Spinal cord (tissue), 10 donors: ENCODE data around the gene NRSN1. TPM values are rescaled to one million over a fixed set of nuclear protein-coding genes. Genes with fewer than 3 reads are reported as not detected.
"Not testable (repeated sequence)": the region's sequence is repeated elsewhere in the genome, so short reads cannot be mapped to it uniquely, and the experiment has no call there.

ENCODE experiments used
- DNase-seq, 6 donors: peaks; one replicate each; pipeline versions ENCODE4 v3.0.0 to v3.0.0-alpha.2; 2013 to 2015; ENCODE audit warnings: low spot score in 6 of 6, low read depth in 4 of 6
- H3K27ac ChIP-seq: one replicate; pipeline ENCODE4 v1.5.1; 2013; ENCODE audit warnings: low read depth, low read length, control low read depth
- H3K27me3 ChIP-seq: one replicate; pipeline ENCODE4 v1.6.1; 2013; ENCODE audit warnings: low read length; ENCODE audit not compliant: control insufficient read depth, insufficient read depth
- H3K36me3 ChIP-seq: one replicate; pipeline ENCODE4 v1.6.1; 2013; ENCODE audit warnings: low read length; ENCODE audit not compliant: control insufficient read depth, insufficient read depth
- H3K4me1 ChIP-seq: one replicate; pipeline ENCODE4 v1.6.1; 2013; ENCODE audit warnings: low read length; ENCODE audit not compliant: control insufficient read depth, insufficient read depth
- H3K4me3 ChIP-seq: one replicate; pipeline ENCODE4 v1.5.1; 2013; ENCODE audit warnings: low read depth, low read length, control low read depth
- H3K9me3 ChIP-seq: one replicate; pipeline ENCODE4 v1.6.1; 2013; ENCODE audit warnings: low read length; ENCODE audit not compliant: control insufficient read depth, insufficient read depth
- WGBS: methylation state at CpG from one replicate; pipeline ENCODE4 v1.1.5; 2013; ENCODE audit warnings: missing lambda C conversion rate; ENCODE audit not compliant: insufficient coverage; 5-methylcytosine and 5-hydroxymethylcytosine counted together
- polyA plus RNA-seq, 2 donors: library from polyadenylated mRNA; unstranded; fragments of 120-200 nt; gene quantifications; one replicate each; pipeline ENCODE4 v1.2.1, GENCODE V29; 2013; ENCODE audit not compliant: insufficient read length in 2 of 2
- total RNA-seq, 2 donors: library from RNA; depleted of rRNA in 1 of 2; stranded (reverse); fragments of 120-200 nt in 1 of 2; fragments of >200 nt in 1 of 2; gene quantifications; one replicate each; pipeline versions ENCODE4 v1.2.3 to v1.2.4, GENCODE V29; 2013 to 2014
- donor health status: healthy.

NRSN1 gene
- total and polyA plus RNA-seq, 4 donors, result 3.2 to 25.5 (median 20.1) TPM

- Histone ChIP-seq H3K4me1 (peaks cover 10% of the 10 kb centered on the region), H3K4me3 (no peak overlapping the region), H3K36me3 (no peaks in the 10 kb centered on the region), H3K27me3 (no peaks in the 10 kb centered on the region), H3K27ac (no peak overlapping the region), H3K9me3 (no peaks in the 10 kb centered on the region)
- no peak for DNase-seq
- no CpG with 5 or more reads among the region's 2 CpGs for WGBS
Observed at GRCh38 chr6:24127316-24127715, 1.3 kb downstream of the NRSN1 start.

GRCh38 chr6:24131751-24132150, 5.7 kb downstream of the NRSN1 start:
- no peaks in the 10 kb centered on the region for H3K9me3 ChIP-seq
- no CpG with 5 or more reads among the region's 2 CpGs for WGBS
- no peaks in the 10 kb centered on the region for H3K27me3 ChIP-seq
- H3K4me3 ChIP-seq, result no peak overlapping the region
- H3K27ac ChIP-seq, result no peak overlapping the region
- H3K4me1 ChIP-seq, result peaks cover 3% of the 10 kb centered on the region
- H3K36me3 ChIP-seq, result no peaks in the 10 kb centered on the region
- no peak for DNase-seq

DNA sequence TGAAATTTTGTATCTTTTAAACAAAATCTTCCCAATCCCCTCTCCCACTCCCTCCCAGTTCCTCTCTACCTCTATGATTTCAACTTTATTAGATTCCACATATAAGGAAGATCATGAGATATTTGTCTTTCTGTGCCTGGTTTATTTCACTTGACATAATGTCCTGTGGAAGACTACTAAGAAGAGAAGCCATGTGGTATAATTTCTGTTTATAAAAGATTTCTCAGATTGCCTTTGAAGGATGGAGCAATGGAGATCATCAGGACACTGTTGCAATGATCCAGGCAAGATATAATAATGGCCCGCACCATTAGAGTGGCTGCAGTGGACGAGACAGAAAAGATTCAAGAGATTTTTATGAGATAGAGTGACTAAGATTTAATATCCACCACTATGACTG, 13.1 kb downstream of the NRSN1 start:
- H3K27ac ChIP-seq, result no peak overlapping the region
- no peaks in the 10 kb centered on the region for H3K36me3 ChIP-seq
- H3K4me3 ChIP-seq, result no peak overlapping the region
- peaks cover 7% of the 10 kb centered on the region for H3K4me1 ChIP-seq
- H3K27me3 ChIP-seq, result no peaks in the 10 kb centered on the region
- DNase-seq, result no peak
- H3K9me3 ChIP-seq, result no peaks in the 10 kb centered on the region
- WGBS, result no CpG with 5 or more reads among the region's 2 CpGs

GRCh38 chr6:24139639-24140038, 13.6 kb downstream of the NRSN1 start:
- 72% methylated on average over 2 of the region's 2 CpGs for WGBS
- no peaks in the 10 kb centered on the region for H3K9me3 ChIP-seq
- H3K4me3 ChIP-seq, result no peak overlapping the region
- no peaks in the 10 kb centered on the region for H3K36me3 ChIP-seq
- H3K27ac ChIP-seq, result no peak overlapping the region
- H3K27me3 ChIP-seq, result no peaks in the 10 kb centered on the region
- peaks cover 7% of the 10 kb centered on the region for H3K4me1 ChIP-seq
- no peak for DNase-seq

GRCh38 chr6:24140591-24140990, 14.6 kb downstream of the NRSN1 start:
- no peak overlapping the region for H3K4me3 ChIP-seq
- H3K9me3 ChIP-seq, result no peaks in the 10 kb centered on the region
- H3K27me3 ChIP-seq, result no peaks in the 10 kb centered on the region
- H3K27ac ChIP-seq, result no peak overlapping the region
- DNase-seq, result peak in 2 of 6 donors; percentile 76 to 91
- peaks cover 11% of the 10 kb centered on the region for H3K4me1 ChIP-seq
- 47% methylated on average over 13 of the region's 13 CpGs for WGBS
- H3K36me3 ChIP-seq, result no peaks in the 10 kb centered on the region

- H3K36me3 ChIP-seq, H3K27me3 ChIP-seq, H3K4me3 ChIP-seq, H3K9me3 ChIP-seq, H3K27ac ChIP-seq, DNase-seq: not testable (repeated sequence)
- WGBS, result 95% methylated on average over 7 of the region's 8 CpGs
- peaks cover 16% of the 10 kb centered on the region for H3K4me1 ChIP-seq
Observed at GRCh38 chr6:24142733-24143132, 16.7 kb downstream of the NRSN1 start.

GRCh38 chr6:24145690-24146131, 19.7 kb downstream of the NRSN1 start:
- Histone ChIP-seq H3K27ac (no peak overlapping the region), H3K4me1 (peaks cover 12% of the 10 kb centered on the region), H3K4me3 (no peak overlapping the region), H3K9me3 (no peaks in the 10 kb centered on the region), H3K27me3 (no peaks in the 10 kb centered on the region), H3K36me3 (no peaks in the 10 kb centered on the region)
- 28% methylated on average over 9 of the region's 9 CpGs for WGBS
- DNase-seq, result peak in 2 of 6 donors; percentile 62 to 74

DNA sequence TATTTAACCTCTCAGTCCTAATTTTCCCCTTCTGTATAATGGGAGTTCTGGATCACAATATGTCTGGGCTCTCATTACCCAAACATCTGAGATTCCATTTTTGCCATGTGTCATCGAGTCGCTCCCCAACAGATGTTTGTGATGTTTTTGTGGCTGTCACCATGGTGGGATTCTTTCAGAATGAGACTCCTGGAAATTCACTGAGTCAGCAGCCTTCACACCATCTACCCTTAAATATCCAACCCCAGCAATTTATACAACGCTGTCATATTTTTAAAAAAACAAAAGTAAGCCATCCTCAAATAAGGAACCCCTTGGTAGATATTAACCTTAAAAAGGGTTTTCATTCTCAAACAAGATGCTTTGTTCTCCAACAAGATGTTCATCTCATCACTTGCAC, 20.9 kb downstream of the NRSN1 start:
- no peak overlapping the region for H3K27ac ChIP-seq
- peaks cover 9% of the 10 kb centered on the region for H3K4me1 ChIP-seq
- no peak for DNase-seq
- H3K27me3 ChIP-seq, result no peaks in the 10 kb centered on the region
- no peaks in the 10 kb centered on the region for H3K9me3 ChIP-seq
- H3K4me3 ChIP-seq, result no peak overlapping the region
- H3K36me3 ChIP-seq, result no peaks in the 10 kb centered on the region
- no CpG with 5 or more reads among the region's 3 CpGs for WGBS

DNA sequence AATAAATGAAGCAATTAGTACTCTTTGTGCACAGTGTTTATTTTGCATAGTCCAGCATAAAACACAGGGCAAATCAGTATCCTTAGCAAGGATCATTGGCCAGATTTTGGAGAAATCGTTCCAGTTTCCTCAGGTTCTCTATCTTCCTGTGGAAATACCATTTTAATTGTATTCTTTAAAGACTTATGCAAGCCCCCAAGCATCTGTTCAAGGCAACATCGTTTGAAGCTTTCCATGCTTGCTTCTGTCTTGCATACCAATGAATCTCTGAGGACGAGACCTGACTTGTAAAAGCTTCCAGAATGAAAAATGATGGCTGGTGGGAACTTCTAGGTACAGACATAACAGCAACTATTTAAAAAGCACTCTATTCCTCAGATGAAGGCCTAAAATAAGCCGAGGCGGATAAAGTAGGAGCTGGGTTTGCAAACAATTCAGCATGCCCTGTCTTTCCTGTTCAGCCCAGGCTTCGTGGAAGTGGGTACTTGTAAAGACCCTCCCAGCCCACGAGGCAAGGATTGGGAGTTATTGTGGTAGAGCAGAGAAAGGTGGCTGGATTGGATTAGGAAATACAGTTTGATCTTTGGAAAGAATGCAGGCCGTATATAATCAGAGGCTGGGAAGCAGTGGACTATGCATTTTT, 21.6 kb downstream of the NRSN1 start:
- Histone ChIP-seq H3K27ac (no peak overlapping the region), H3K4me3 (no peak overlapping the region), H3K27me3 (no peaks in the 10 kb centered on the region), H3K4me1 (peaks cover 9% of the 10 kb centered on the region), H3K36me3 (no peaks in the 10 kb centered on the region), H3K9me3 (no peaks in the 10 kb centered on the region)
- WGBS, result 49% methylated on average over 5 of the region's 8 CpGs
- DNase-seq, result peak in 2 of 6 donors; percentile 75 to 87

DNA sequence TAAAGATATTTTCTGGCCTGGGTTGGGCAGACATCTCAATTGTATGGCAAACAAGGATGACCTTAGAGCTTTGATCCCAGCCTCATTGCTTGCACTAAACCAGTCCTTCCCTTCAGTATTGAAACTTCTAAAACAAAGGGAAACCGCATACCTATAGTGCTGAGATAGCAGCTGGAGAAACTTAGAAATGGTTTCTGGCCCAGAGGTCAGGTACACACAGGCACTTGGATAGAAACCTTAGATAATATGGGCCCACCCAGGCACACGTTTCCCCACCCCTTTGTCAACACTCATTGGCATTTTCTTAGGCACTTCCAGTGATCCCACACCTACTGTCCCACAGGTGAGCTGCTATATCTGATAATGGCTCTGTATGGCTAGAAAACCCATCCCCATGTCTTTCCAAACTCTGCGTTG, 22.1 kb downstream of the NRSN1 start:
- H3K36me3 ChIP-seq, result no peaks in the 10 kb centered on the region

More for the DNA sequence above, 22.1 kb downstream of the NRSN1 start:
- Histone ChIP-seq H3K27me3 (no peaks in the 10 kb centered on the region), H3K9me3 (no peaks in the 10 kb centered on the region), H3K4me1 (peaks cover 9% of the 10 kb centered on the region), H3K27ac (no peak overlapping the region), H3K4me3 (no peak overlapping the region)
- no peak for DNase-seq
- 100% methylated on average over 1 of the region's 3 CpGs for WGBS
